Neural cell (in vitro differentiated cells): ENCODE measurements around the gene TPP1.

Experiments used
- CTCF ChIP-seq: fragments of 450-650 bp; IDR thresholded peaks from 2 replicates; pipeline ENCODE4 v1.5.1; 2014; ENCODE audit warnings: antibody characterized with exemption, mild to moderate bottlenecking, moderate library complexity; ENCODE audit not compliant: poor library complexity, severe bottlenecking
- EP300 ChIP-seq: fragments of 450-650 bp; conservative IDR thresholded peaks from 2 replicates; pipeline ENCODE4 v1.6.1; 2014; ENCODE audit warnings: antibody characterized with exemption, mild to moderate bottlenecking, moderate library complexity; ENCODE audit not compliant: poor library complexity, severe bottlenecking
- EZH2 ChIP-seq: fragments of 200-600, 300-800 bp; shearing (Covaris generic), sonication (generic); IDR thresholded peaks from 2 replicates; pipeline ENCODE4 v1.6.1; 2014; ENCODE audit warnings: antibody characterized with exemption, low read length, borderline replicate concordance, mild to moderate bottlenecking; ENCODE audit not compliant: insufficient read depth, poor library complexity, severe bottlenecking
- MXI1 ChIP-seq: fragments of 450-650 bp; conservative IDR thresholded peaks from 2 replicates; pipeline ENCODE4 v1.6.1; 2014; ENCODE audit warnings: antibody characterized with exemption, mild to moderate bottlenecking; ENCODE audit not compliant: poor library complexity, severe bottlenecking
- REST ChIP-seq: IDR thresholded peaks from 2 replicates; pipeline ENCODE4 v1.6.1; 2012; ENCODE audit warnings: borderline replicate concordance
- TAF1 ChIP-seq: IDR thresholded peaks from 2 replicates; pipeline ENCODE4 v1.6.1; 2012; ENCODE audit warnings: low read depth

GRCh38 chr11:6646576-6646917 is 27.3 kb upstream of the TPP1 start:
- TF ChIP-seq REST = no peak
- TF ChIP-seq TAF1 = no peak
- no peak for TF ChIP-seq CTCF
- no peak for TF ChIP-seq EP300
- TF ChIP-seq MXI1 = no peak
- TF ChIP-seq EZH2 = no peak
